Neural cell (in vitro differentiated cells): ENCODE data around the gene CENPO. TPM values are rescaled to one million over a fixed set of nuclear protein-coding genes. Genes with fewer than 3 reads are reported as not detected.

Experiments
- H2AFZ ChIP-seq: fragments of 200-600, 300-800 bp; sonication (generic), shearing (Covaris generic); 2 replicates; pipeline ENCODE4 v1.6.0; 2014; ENCODE audit warnings: low read depth, mild to moderate bottlenecking, antibody characterized with exemption, low read length, moderate library complexity
- H3F3A ChIP-seq: fragments of 200-600 bp; shearing (Covaris generic); 2 replicates; pipeline ENCODE4 v1.6.1; 2016; ENCODE audit warnings: mild to moderate bottlenecking, moderate library complexity, mixed read lengths, antibody characterized with exemption, low read length; ENCODE audit not compliant: insufficient read depth, poor library complexity, severe bottlenecking
- H3K27ac ChIP-seq: fragments of 200-600, 300-800 bp; sonication (generic), shearing (Covaris generic); 2 replicates; pipeline ENCODE4 v1.5.1; 2014; ENCODE audit warnings: mild to moderate bottlenecking, low read length, moderate library complexity
- H3K27me3 ChIP-seq: fragments of 300-800, 200-600 bp; sonication (generic), shearing (Covaris generic); 2 replicates; pipeline ENCODE4 v1.6.0; 2014; ENCODE audit warnings: mild to moderate bottlenecking, low read depth, low read length, moderate library complexity; ENCODE audit not compliant: insufficient read depth
- H3K36me3 ChIP-seq: fragments of 300-800, 200-600 bp; sonication (generic), shearing (Covaris generic); 2 replicates; pipeline ENCODE4 v1.5.1; 2014; ENCODE audit warnings: mild to moderate bottlenecking, antibody characterized with exemption, low read length, moderate library complexity; ENCODE audit not compliant: insufficient read depth
- H3K4me2 ChIP-seq: fragments of 300-800, 200-600 bp; sonication (generic), shearing (Covaris generic); 2 replicates; pipeline ENCODE4 v1.6.0; 2014; ENCODE audit warnings: mild to moderate bottlenecking, low read length
- H3K4me3 ChIP-seq: fragments of 300-800, 200-600 bp; sonication (generic), shearing (Covaris generic); 2 replicates; pipeline ENCODE4 v1.5.1; 2014; ENCODE audit warnings: mild to moderate bottlenecking, low read length, moderate library complexity
- H3K79me2 ChIP-seq: fragments of 200-600 bp; shearing (Covaris generic); replicated peaks from 2 replicates; pipeline ENCODE4 v1.6.0; 2014; ENCODE audit warnings: mild to moderate bottlenecking, low read length, moderate library complexity; ENCODE audit not compliant: insufficient read depth
- H3K9ac ChIP-seq: fragments of 300-800, 200-600 bp; sonication (generic), shearing (Covaris generic); 2 replicates; pipeline ENCODE4 v1.6.1; 2016; ENCODE audit warnings: mild to moderate bottlenecking, low read length, mixed read lengths
- H3K9me2 ChIP-seq: fragments of 200-600 bp; shearing (Covaris generic); 2 replicates; pipeline ENCODE4 v1.6.1; 2016; ENCODE audit warnings: mild to moderate bottlenecking, low read length, mixed read lengths; ENCODE audit not compliant: insufficient read depth
- H3K9me3 ChIP-seq: fragments of 200-600, 300-800 bp; sonication (generic), shearing (Covaris generic); 2 replicates; pipeline ENCODE4 v1.6.1; 2016; ENCODE audit warnings: mild to moderate bottlenecking, mixed run types, low read length, moderate library complexity, mixed read lengths
- H4K20me1 ChIP-seq: fragments of 200-600 bp; shearing (Covaris generic); 2 replicates; pipeline ENCODE4 v1.6.1; 2016; ENCODE audit warnings: mild to moderate bottlenecking, mixed run types; ENCODE audit not compliant: insufficient read depth
- EP300 ChIP-seq: fragments of 450-650 bp; conservative IDR thresholded peaks from 2 replicates; pipeline ENCODE4 v1.6.1; 2014; ENCODE audit warnings: antibody characterized with exemption, mild to moderate bottlenecking, moderate library complexity; ENCODE audit not compliant: poor library complexity, severe bottlenecking
- EZH2 ChIP-seq: fragments of 200-600, 300-800 bp; shearing (Covaris generic), sonication (generic); IDR thresholded peaks from 2 replicates; pipeline ENCODE4 v1.6.1; 2014; ENCODE audit warnings: antibody characterized with exemption, low read length, borderline replicate concordance, mild to moderate bottlenecking; ENCODE audit not compliant: insufficient read depth, poor library complexity, severe bottlenecking
- MXI1 ChIP-seq: fragments of 450-650 bp; conservative IDR thresholded peaks from 2 replicates; pipeline ENCODE4 v1.6.1; 2014; ENCODE audit warnings: antibody characterized with exemption, mild to moderate bottlenecking; ENCODE audit not compliant: poor library complexity, severe bottlenecking
- POLR2AphosphoS5 ChIP-seq: IDR thresholded peaks from 2 replicates; pipeline ENCODE4 v1.6.1; 2012
- RAD21 ChIP-seq: fragments of 450-650 bp; conservative IDR thresholded peaks from 2 replicates; pipeline ENCODE4 v1.6.1; 2014; ENCODE audit warnings: antibody characterized with exemption, mild to moderate bottlenecking, moderate library complexity
- SMC3 ChIP-seq: fragments of 450-650 bp; conservative IDR thresholded peaks from 2 replicates; pipeline ENCODE4 v1.6.1; 2014; ENCODE audit warnings: antibody characterized with exemption, mild to moderate bottlenecking, moderate library complexity; ENCODE audit not compliant: poor library complexity
- TAF1 ChIP-seq: IDR thresholded peaks from 2 replicates; pipeline ENCODE4 v1.6.1; 2012; ENCODE audit warnings: low read depth
- polyA plus RNA-seq: library from polyadenylated mRNA; depleted of rRNA; stranded (reverse); fragments of >200 nt; gene quantifications from 2 replicates; pipeline ENCODE4 v1.2.3, GENCODE V29; 2014
- TF ChIP-seq, protein P1 (sequence below): fragments of 450-650 bp; IDR thresholded peaks from 2 replicates; pipeline ENCODE4 v1.5.1; 2014; ENCODE audit warnings: antibody characterized with exemption, mild to moderate bottlenecking, moderate library complexity; ENCODE audit not compliant: poor library complexity, severe bottlenecking
- TF ChIP-seq, protein P2 (sequence below): IDR thresholded peaks from 2 replicates; pipeline ENCODE4 v1.6.1; 2012; ENCODE audit warnings: borderline replicate concordance

The CENPO gene
- polyA plus RNA-seq, 1 donor from 2014 or later: 4.4 TPM

DNA sequence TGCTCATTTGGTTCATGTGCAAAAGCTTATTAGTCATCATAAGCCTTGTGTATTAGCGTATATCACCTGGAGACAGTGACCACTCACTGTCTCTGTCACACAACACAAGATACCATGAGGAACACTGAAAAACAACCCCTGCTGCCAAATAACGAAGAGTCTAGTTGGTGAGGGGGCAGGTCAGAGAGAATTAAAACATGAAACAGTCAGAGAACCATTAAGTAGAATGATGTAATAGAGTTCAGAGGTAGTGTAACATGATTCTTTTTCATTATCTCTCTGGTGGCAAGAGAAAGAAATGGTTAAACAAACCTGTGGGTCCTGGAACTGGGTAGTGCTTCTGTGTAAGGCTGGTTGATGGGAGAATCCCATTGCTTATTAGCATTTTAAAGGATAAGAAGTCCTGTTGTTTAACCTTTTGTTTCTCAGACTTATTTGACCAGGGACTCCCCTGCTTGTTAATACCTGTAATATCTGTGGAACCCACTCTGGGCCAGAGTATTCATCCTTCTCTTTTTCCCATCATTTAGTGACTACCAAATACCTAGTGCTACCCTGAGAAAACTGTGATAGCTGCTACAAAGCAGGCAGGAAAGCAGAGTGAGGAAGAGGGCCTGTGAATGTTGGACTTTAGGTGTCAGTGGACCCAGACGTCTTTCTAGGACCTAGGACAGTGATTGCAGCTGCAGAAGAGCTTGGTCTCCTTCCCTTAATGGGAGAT lies 38.1 kb upstream of the CENPO start:
- Histone ChIP-seq H4K20me1 (no peaks in the 10 kb centered on the region), H3K9me2 (no peaks in the 10 kb centered on the region), H3K36me3 (peaks cover 2% of the 10 kb centered on the region), H3K9me3 (no peaks in the 10 kb centered on the region), H3K27me3 (no peaks in the 10 kb centered on the region), H3K4me3 (no peak overlapping the region), H3K27ac (no peak overlapping the region), H3K9ac (no peak overlapping the region), H3K4me2 (no peak overlapping the region), H2AFZ (no peak overlapping the region), H3K79me2 (no peaks in the 10 kb centered on the region), H3F3A (no peaks in the 10 kb centered on the region)
- TF ChIP-seq EP300: no peak
- no peak for TF ChIP-seq RAD21
- TF ChIP-seq MXI1: no peak
- no peak for TF ChIP-seq SMC3
- TF ChIP-seq, protein P1, sequence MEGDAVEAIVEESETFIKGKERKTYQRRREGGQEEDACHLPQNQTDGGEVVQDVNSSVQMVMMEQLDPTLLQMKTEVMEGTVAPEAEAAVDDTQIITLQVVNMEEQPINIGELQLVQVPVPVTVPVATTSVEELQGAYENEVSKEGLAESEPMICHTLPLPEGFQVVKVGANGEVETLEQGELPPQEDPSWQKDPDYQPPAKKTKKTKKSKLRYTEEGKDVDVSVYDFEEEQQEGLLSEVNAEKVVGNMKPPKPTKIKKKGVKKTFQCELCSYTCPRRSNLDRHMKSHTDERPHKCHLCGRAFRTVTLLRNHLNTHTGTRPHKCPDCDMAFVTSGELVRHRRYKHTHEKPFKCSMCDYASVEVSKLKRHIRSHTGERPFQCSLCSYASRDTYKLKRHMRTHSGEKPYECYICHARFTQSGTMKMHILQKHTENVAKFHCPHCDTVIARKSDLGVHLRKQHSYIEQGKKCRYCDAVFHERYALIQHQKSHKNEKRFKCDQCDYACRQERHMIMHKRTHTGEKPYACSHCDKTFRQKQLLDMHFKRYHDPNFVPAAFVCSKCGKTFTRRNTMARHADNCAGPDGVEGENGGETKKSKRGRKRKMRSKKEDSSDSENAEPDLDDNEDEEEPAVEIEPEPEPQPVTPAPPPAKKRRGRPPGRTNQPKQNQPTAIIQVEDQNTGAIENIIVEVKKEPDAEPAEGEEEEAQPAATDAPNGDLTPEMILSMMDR: no peak
- TF ChIP-seq EZH2: no peak
- no peak for TF ChIP-seq POLR2AphosphoS5
- TF ChIP-seq, protein P2, sequence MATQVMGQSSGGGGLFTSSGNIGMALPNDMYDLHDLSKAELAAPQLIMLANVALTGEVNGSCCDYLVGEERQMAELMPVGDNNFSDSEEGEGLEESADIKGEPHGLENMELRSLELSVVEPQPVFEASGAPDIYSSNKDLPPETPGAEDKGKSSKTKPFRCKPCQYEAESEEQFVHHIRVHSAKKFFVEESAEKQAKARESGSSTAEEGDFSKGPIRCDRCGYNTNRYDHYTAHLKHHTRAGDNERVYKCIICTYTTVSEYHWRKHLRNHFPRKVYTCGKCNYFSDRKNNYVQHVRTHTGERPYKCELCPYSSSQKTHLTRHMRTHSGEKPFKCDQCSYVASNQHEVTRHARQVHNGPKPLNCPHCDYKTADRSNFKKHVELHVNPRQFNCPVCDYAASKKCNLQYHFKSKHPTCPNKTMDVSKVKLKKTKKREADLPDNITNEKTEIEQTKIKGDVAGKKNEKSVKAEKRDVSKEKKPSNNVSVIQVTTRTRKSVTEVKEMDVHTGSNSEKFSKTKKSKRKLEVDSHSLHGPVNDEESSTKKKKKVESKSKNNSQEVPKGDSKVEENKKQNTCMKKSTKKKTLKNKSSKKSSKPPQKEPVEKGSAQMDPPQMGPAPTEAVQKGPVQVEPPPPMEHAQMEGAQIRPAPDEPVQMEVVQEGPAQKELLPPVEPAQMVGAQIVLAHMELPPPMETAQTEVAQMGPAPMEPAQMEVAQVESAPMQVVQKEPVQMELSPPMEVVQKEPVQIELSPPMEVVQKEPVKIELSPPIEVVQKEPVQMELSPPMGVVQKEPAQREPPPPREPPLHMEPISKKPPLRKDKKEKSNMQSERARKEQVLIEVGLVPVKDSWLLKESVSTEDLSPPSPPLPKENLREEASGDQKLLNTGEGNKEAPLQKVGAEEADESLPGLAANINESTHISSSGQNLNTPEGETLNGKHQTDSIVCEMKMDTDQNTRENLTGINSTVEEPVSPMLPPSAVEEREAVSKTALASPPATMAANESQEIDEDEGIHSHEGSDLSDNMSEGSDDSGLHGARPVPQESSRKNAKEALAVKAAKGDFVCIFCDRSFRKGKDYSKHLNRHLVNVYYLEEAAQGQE: no peak
- TF ChIP-seq TAF1: no peak

DNA sequence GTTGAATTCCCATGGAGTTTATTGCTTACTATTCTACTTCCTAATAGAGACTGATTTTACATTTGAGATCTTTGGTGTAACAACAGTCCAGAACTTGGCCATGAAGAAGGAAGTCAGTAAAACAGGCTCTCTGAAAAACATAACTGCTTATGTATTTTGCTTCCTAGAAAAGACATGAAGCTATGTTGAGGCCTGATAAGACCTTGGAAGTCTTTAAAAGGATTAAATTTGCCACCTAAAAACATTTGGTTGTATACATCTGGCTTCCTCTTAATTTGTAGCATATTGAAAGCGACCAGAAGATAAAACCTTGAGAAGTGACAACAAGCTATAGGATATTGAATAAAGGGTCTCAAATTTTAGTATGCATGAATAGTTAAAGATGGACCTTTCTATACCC lies 36.4 kb upstream of the CENPO start:
- no peaks in the 10 kb centered on the region for H3K9me3 ChIP-seq
- no peak overlapping the region for H2AFZ ChIP-seq
- no peak overlapping the region for H3K9ac ChIP-seq
- no peaks in the 10 kb centered on the region for H3K9me2 ChIP-seq
- no peaks in the 10 kb centered on the region for H3K79me2 ChIP-seq
- H3F3A ChIP-seq: no peaks in the 10 kb centered on the region
- peaks cover 2% of the 10 kb centered on the region for H3K36me3 ChIP-seq
- H3K4me2 ChIP-seq: no peak overlapping the region
- no peak overlapping the region for H3K4me3 ChIP-seq
- H3K27me3 ChIP-seq: no peaks in the 10 kb centered on the region
- H4K20me1 ChIP-seq: no peaks in the 10 kb centered on the region
- TF ChIP-seq POLR2AphosphoS5: no peak
- TF ChIP-seq, protein P1: no peak
- TF ChIP-seq EZH2: no peak
- TF ChIP-seq SMC3: no peak
- no peak for TF ChIP-seq MXI1
- H3K27ac ChIP-seq: no peak overlapping the region
